HG02943 (cell line): ENCODE data around the gene EXOC1L.
A peak's percentile ranks its signal among the peaks of the same experiment; 100 is the strongest.
"Not testable (repeated sequence)": the region's sequence is repeated elsewhere in the genome, so short reads cannot be mapped to it uniquely, and the experiment has no call there.

Experiments
- ATAC-seq: cut with Tn5 transposase; IDR thresholded peaks from one replicate; pipeline ENCODE4 v1.9.1; 2021; ENCODE audit warnings: mild to moderate bottlenecking, low read depth, moderate library complexity; ENCODE audit not compliant: unreplicated experiment

EXOC1L gene

DNA sequence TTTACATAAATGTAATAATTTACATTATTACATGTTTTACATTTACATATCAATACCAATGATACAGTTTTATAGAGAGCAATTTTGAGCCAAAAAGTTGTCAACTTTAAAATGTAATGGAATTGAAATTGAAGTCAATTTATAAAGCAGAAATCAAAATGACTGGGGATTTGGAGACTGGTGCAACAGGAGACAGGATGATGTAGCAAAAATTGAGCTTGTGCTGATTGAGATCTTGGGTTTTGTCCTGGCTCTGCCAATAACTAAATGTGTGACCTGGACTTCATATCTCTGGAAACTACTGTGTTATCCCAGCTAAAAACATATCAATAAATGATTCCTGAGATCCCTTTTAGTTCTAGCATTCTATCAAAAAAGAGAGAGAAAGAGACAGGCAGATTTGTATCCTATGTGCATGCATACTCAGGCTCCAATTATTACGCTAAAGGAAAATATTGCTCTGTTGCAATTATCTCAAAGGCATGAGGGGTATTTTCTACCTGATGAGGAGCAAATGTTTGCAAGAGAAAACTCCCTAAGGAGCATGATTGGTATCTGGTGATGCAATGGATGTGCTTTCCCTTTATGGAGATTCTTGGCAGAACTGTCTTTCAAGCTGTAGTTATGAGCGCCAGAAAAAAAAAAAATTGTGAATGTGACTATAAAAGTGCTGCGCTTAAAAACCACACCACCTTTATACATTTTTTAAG lies 14.7 kb downstream of the EXOC1L start:
- no peak for ATAC-seq

DNA sequence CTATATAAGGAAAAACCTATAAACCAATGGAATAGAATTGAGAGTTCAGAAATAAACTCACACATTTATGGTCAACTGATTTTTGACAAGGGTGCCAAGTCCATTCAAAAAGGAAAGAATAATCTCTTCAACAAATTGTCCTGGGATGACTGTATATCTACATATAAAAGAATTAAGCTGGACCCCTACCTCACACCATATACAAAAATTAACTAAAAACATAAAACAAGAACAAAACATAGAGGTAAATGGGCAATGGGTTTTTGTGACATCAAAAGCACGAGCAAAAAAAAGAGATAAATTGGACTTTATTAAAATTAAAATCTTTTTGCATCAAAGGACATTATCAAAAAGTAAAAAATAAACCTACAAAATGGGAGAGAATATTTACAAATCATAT lies 18.3 kb downstream of the EXOC1L start:
- no peak for ATAC-seq

- no peak for ATAC-seq
Measured at GRCh38 chr4:55838356-55838755, 18.8 kb downstream of the EXOC1L start.

DNA sequence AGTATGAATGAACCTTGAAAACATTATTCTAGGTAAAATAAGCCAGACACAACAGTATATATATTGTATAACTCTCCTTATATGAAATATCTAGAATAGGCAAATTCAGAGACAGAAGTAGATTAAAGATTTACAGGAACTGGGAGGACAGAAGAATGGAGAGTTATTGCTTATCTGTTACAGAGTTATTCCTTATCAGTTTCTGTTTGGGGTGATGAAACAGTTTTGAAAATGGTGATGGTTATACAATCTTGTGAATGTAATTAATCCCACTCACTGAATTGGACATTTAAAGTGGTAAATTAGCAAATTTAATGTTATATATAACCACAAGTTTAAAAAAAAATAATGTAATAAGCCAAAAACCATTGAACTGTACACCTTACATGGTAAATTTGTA lies 19.4 kb downstream of the EXOC1L start:
- ATAC-seq, result no peak

DNA sequence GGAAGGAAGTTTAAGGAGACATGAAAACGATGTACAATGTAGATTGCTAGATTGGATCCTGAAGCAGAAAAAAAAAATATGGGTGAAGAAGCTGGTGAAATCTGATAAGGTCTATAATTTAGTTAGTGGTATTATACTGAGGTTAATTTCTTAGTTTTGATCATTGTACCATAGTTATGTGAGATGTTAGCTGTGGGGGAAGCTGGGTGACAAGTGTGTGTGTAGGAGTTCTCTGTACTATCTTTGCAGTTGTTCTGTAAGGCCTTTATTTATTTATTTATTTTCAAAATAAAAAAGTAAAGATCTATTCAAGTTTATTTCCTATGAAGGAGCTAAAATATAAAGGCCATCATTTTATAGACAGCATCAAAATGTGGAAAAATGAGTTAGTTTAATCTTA lies 21.4 kb downstream of the EXOC1L start:
- ATAC-seq, result no peak

DNA sequence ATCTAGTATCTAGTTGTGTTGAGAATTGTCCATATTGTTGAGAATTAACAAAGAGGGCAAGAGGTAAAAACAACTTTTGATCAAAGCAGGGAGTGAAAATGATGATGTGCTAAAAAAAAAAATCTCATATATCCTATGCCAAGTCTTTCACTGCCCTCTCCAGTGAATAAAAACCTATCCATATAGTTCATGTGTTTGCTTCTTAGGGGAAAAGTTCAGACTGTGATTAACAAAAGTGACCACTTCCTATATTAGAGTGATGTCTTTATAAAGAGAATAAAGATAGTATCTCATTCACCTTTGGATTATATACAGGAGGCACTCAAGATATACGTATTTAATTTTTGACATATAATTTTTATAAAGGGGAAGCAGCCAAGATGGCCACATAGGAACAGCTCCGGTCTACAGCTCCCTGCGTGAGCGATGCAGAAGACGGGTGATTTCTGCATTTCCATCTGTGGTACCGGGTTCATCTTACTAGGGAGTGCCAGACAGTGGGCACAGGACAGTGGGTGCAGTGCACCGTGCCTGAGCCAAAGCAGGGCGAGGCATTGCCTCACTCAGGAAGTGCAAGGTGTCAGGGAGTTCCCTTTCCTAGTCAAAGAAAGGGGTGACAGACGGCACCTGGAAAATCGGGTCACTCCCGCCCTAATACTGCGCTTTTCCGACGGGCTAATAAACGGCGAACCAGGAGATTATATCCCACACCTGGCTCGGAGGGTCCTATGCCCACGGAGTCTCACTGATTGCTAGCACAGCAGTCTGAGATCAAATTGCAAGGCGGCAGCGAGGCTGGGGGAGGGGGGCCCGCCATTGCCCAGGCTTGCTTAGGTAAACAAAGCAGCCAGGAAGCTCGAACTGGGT lies 22.0 kb downstream of the EXOC1L start:
- not testable (repeated sequence) for ATAC-seq

DNA sequence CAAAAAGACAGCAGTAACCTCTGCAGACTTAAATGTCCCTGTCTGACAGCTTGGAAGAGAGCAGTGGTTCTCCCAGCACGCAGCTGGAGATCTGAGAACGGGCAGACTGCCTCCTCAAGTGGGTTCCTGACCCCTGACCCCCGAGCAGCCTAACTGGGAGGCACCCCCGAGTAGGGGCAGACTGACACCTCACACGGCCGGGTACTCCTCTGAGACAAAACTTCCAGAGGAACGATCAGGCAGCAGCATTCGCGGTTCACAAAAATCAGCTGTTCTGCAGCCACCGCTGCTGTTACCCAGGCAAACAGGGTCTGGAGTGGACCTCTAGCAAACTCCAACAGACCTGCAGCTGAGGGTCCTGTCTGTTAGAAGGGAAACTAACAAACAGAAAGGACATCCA lies 22.7 kb downstream of the EXOC1L start:
- ATAC-seq, result not testable (repeated sequence)

DNA sequence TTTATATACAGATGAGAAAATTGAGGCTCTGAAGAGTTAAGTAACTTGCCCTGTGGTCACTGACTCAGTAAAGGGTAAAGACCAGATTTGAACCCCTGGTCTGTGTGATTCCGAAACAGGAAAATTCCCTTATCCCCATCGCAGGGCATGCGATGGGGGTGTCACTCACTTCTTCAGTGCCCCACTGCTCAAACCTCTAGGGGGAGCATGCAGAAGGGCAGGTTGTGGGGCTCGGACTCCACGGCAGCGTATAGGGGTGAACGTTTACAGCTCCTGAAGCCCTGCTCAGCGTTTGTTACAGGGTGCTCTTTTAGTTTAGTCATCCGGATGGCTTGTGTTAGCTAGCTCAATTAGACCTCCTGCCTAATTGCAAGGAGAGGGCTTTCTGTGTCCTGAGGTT lies 30.1 kb downstream of the EXOC1L start:
- no peak for ATAC-seq

DNA sequence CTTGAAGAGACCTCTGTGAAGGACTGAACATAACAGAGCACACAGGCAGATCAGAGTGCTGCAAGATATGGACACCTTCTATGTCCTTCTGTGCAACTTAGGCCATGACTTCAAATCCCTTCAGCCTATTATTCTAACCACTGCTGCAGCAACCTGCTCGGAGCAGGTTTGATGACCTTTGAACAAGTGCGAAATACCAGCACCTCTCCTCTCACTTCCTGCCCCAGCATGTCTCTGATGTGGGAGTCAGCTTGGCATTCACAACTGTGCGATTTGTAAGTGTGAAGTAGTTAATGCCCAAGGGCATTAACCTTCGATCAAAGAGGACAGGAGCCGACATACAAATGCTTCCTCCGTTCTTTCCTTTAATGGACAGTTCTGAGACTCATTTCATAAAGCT lies 32.3 kb downstream of the EXOC1L start:
- no peak for ATAC-seq

- peak; percentile 96 for ATAC-seq
Measured at GRCh38 chr4:55853484-55854046, 34.0 kb downstream of the EXOC1L start, which contains the start of gene EXOC1. EXOC1 (plus strand) TSS chr4:55853648; CDS start chr4:55858324, 4,676 bp downstream.

GRCh38 chr4:55854129-55854528 lies 34.5 kb downstream of the EXOC1L start:
- ATAC-seq, result no peak

GRCh38 chr4:55857586-55857985 lies 38.0 kb downstream of the EXOC1L start:
- no peak for ATAC-seq

- no peak for ATAC-seq
Measured at GRCh38 chr4:55859711-55860110, 40.1 kb downstream of the EXOC1L start.

- ATAC-seq, result no peak
Measured at GRCh38 chr4:55864577-55865223, 45.1 kb downstream of the EXOC1L start.

DNA sequence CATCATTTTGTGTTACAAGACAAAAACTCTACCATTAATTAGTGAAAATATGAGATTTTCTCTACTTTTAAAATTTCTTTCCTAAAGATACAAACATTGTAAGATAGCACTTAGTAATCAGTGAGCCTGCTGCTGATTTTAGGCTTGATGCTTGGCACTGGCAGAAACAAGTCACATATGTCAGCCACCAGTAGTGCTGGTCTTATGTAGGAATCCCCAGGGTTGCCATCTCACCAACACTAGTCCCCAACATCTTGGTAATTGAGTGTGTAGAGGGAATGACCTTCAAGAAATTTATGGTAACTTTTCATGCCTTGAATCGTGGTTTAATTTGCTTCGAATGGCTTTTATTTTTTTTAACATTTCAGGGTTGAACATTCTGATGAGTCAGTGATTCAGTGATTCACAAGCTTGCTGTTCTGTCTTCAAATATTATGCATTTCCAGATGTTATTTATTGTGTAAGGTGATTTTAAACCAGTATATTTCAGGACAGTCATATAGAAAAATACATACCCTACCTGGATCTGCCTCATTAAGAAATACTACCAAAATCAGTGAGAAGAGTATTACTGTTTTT lies 45.7 kb downstream of the EXOC1L start:
- ATAC-seq, result no peak

DNA sequence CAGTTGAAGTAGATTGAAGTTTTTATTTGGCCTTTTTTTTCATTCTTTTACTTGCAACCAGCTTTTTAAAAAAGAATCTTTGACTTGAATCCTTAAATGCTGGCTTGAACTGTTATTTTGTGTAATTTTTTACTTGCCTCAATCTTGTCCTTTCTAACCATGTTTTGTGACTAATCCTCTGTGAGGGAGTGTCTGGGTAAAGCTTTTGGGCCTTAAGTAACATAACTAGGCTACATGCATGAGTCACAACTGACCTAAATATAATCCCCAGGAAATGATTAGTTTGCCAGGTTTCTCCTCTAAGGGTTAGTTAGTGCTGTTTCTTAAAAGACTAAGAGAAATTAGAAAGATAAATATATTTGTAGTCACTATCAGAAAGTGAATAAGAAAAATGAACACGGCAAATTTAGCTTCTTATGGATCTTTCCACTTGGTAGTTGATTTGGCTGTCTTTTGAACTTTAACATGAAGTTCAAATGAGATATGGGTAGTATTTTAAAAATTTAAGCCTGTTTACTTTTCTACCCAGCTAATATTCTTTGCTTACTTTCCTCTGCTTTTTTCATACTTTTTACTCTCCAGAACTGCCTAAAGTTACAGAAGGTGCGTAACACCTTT lies 46.8 kb downstream of the EXOC1L start:
- ATAC-seq, result peak; percentile 63

GRCh38 chr4:55866973-55867574 lies 47.5 kb downstream of the EXOC1L start:
- peak; percentile 92 for ATAC-seq

- ATAC-seq, result no peak
Measured at GRCh38 chr4:55868581-55869090, 49.0 kb downstream of the EXOC1L start.

DNA sequence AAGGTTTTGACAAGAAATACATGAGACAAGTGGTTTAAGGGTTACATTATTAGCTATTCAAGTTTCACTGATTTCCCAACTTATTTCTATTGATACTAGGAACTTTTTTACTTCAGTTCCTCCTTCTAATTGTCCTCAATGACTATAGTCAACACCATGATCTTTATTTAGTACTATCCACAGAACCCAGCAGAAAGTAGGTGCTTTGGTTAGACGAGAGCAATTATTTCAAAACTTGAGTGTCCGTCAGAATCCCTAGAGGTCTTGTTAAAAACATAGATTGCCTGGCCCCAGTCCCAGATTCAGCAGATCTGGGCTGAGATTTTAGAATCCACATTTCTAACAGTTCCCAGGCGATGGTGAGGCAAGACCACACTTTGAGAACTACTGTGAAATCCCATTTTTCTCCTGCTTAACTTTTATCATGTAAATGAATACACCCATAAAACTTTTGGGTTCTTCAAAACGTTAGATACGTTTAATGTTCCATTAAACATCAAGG lies 51.8 kb downstream of the EXOC1L start:
- ATAC-seq, result no peak
